ENCODE data around the gene HTR1E. TPM values are rescaled to one million over a fixed set of nuclear protein-coding genes. Genes with fewer than 3 reads are reported as not detected.
A peak's percentile ranks its signal among the peaks of the same experiment; 100 is the strongest.

HTR1E gene
- total and polyA plus RNA-seq, 2 of the 8 experiments (the other 6 are each of a cell fraction or from before 2014, with no cell fraction given), result 0.09 TPM; not detected in 1

DNA sequence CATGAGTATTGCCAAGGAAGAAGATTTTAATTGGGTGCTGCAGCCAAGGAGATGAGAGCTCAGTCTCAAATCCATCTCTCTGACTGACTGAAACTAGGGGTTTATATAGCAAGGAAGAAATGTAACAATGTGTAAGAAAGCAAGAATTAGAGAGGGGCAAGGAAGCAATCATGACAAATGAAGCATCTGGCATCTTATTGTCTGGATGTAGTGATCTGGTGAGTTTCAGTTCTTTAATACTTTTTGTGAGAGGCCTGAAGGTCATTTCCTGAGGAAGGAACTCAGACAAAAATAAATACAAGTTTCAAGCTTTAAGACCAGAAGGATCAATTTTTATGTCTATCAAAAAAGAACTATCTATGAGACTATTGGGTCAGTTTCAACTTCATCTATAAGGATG, 64.2 kb downstream of the HTR1E start:
- DNase-seq (ENCODE audit: low read depth in 1 of 2, low spot score in 2 of 2) (no peak), FAIRE-seq (peak; percentile 7)
- Histone ChIP-seq H3K27me3 (replicated peaks in 1 of 4; ENCODE audit: control insufficient read depth in 3 of 4, extremely low read depth in 1 of 4, insufficient read depth in 3 of 4, low read length in 3 of 4) (no peaks in the 10 kb centered on the region), H3K14ac (ENCODE audit: insufficient read length) (no peak overlapping the region), H3K23ac (ENCODE audit: insufficient read length) (no peak overlapping the region), H4K8ac (ENCODE audit: extremely low read depth, insufficient read depth, low read length) (no peak overlapping the region), H3K36me3 (ENCODE audit: control insufficient read depth in 2 of 4, insufficient read depth in 4 of 4, low read length in 3 of 4) (no peaks in the 10 kb centered on the region), H2BK20ac (ENCODE audit: low read length) (no peak overlapping the region), H3K56ac (replicated peaks; ENCODE audit: insufficient read length, low read depth, low read length) (no peak overlapping the region), H3K18ac (ENCODE audit: extremely low read depth, low read length) (no peak overlapping the region), H3K79me2 (ENCODE audit: control insufficient read depth in 1 of 2, insufficient read depth in 2 of 2, low read length in 2 of 2) (no peaks in the 10 kb centered on the region), H2BK5ac (ENCODE audit: low read depth, low read length) (no peak overlapping the region), H2AFZ (ENCODE audit: low read length) (no peak overlapping the region), H3K4me2 (ENCODE audit: insufficient read depth in 1 of 2, low read depth in 2 of 2, low read length in 2 of 2) (no peak overlapping the region), H3K9me3 (ENCODE audit: insufficient read depth in 2 of 2, low read depth in 1 of 2, low read length in 1 of 2) (peaks cover 5% of the 10 kb centered on the region in 2 experiments; a peak in 2 of 4 replicates), H3K23me2 (ENCODE audit: low read depth, low read length) (no peaks in the 10 kb centered on the region), H2BK12ac (ENCODE audit: low read depth, low read length) (no peak overlapping the region), H4K5ac (ENCODE audit: insufficient read length, low read depth, low read length) (no peak overlapping the region), H2BK15ac (ENCODE audit: low read length) (no peak overlapping the region), H3K27ac (ENCODE audit: low read depth, low read length) (no peak overlapping the region), H2AK5ac (ENCODE audit: low read depth, low read length) (no peak overlapping the region), H3K4ac (replicated peaks; ENCODE audit: insufficient read length, low read depth, low read length) (no peak overlapping the region), H3K4me3 (ENCODE audit: extremely low read depth in 1 of 4, insufficient read depth in 2 of 4, low read depth in 3 of 4, low read length in 4 of 4) (no peak overlapping the region), H3K9ac (replicated peaks in 1 of 4; ENCODE audit: extremely low read depth in 1 of 4, low read depth in 3 of 4, low read length in 3 of 4) (no peak overlapping the region), H2BK120ac (replicated peaks; ENCODE audit: low read depth, low read length) (no peak overlapping the region), H4K91ac (replicated peaks; ENCODE audit: insufficient read length, low read length) (no peak overlapping the region), H4K20me1 (replicated peaks in 1 of 2; ENCODE audit: control insufficient read depth in 1 of 2, insufficient read depth in 2 of 2, low read length in 2 of 2) (no peaks in the 10 kb centered on the region), H3K79me1 (ENCODE audit: low read depth, low read length) (no peaks in the 10 kb centered on the region), H3K4me1 (replicated peaks in 1 of 4; ENCODE audit: control insufficient read depth in 3 of 4, insufficient read depth in 4 of 4, low read length in 3 of 4) (no peaks in the 10 kb centered on the region)
- ChIA-PET CTCF (ENCODE audit: partially characterized antibody) (no interaction called here), POLR2A (ENCODE audit: partially characterized antibody) (interaction anchor here (0.6 kb wide), 1 partner anchor 64 kb away, joined by 3 read pairs; no protein-coding TSS in a partner anchor)
- no peak for TF ChIP-seq CBX8 (IDR thresholded peaks at IDR 0.05; ENCODE audit: borderline replicate concordance, low read depth, low read length)
- TF ChIP-seq BRCA1 (IDR thresholded peaks at IDR 0.05; ENCODE audit: low read depth, low read length), result no peak
- TF ChIP-seq SAP30 (IDR thresholded peaks at IDR 0.05; ENCODE audit: insufficient read depth, insufficient replicate concordance, low read length), result no peak
- TF ChIP-seq CEBPB (IDR thresholded peaks at IDR 0.05; ENCODE audit: low read depth, low read length), result no peak
- TF ChIP-seq GTF2F1 (IDR thresholded peaks at IDR 0.05; ENCODE audit: borderline replicate concordance, low read depth, low read length), result no peak
- no peak for TF ChIP-seq KDM1A (IDR thresholded peaks at IDR 0.05; ENCODE audit: borderline replicate concordance, low read length)
- TF ChIP-seq, protein P1, sequence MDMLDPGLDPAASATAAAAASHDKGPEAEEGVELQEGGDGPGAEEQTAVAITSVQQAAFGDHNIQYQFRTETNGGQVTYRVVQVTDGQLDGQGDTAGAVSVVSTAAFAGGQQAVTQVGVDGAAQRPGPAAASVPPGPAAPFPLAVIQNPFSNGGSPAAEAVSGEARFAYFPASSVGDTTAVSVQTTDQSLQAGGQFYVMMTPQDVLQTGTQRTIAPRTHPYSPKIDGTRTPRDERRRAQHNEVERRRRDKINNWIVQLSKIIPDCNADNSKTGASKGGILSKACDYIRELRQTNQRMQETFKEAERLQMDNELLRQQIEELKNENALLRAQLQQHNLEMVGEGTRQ (IDR thresholded peaks at IDR 0.05; ENCODE audit: low read length), result no peak
- no peak for TF ChIP-seq RXRA (IDR thresholded peaks at IDR 0.05; ENCODE audit: insufficient read depth, low read depth, low read length)
- no peak for TF ChIP-seq HDAC6 (IDR thresholded peaks at IDR 0.05; ENCODE audit: low read depth, low read length)
- TF ChIP-seq NANOG (IDR thresholded peaks at IDR 0.05; ENCODE audit: insufficient read depth, low read depth, low read length, poor library complexity, severe bottlenecking), result no peak
- TF ChIP-seq MAFK (IDR thresholded peaks at IDR 0.05; ENCODE audit: low read depth, low read length), result no peak
- TF ChIP-seq FOSL1 (IDR thresholded peaks at IDR 0.05; ENCODE audit: insufficient read depth, low read depth, low read length), result no peak
- no peak for TF ChIP-seq CBX5 (IDR thresholded peaks at IDR 0.05; ENCODE audit: low read depth, low read length)
- no peak for TF ChIP-seq SUZ12 (IDR thresholded peaks at IDR 0.05; ENCODE audit: low read length)
- no peak for TF ChIP-seq ZNF274 (IDR thresholded peaks at IDR 0.05; ENCODE audit: borderline replicate concordance, extremely low read depth, low read length)
